ENCODE measurements around the gene ASB7.

GRCh38 chr15:100663915-100664281 lies 61.5 kb downstream of the ASB7 start:
- no peak for TF ChIP-seq CTCF (IDR thresholded peaks at IDR 0.05; ENCODE audit: insufficient read depth, low read length, poor library complexity, severe bottlenecking)
- TF ChIP-seq EZH2phosphoT487 (conservative IDR thresholded peaks at IDR 0.05; ENCODE audit: low read length): no peak

All from SU-DHL-6 (cell line).